ENCODE measurements around the gene GRIA1. TPM values are rescaled to one million over a fixed set of nuclear protein-coding genes. Genes with fewer than 3 reads are reported as not detected.

GRIA1 gene
- total RNA-seq, 3 donors from 2014 or later: 0.33 to 0.88 TPM; not detected in 1

DNA sequence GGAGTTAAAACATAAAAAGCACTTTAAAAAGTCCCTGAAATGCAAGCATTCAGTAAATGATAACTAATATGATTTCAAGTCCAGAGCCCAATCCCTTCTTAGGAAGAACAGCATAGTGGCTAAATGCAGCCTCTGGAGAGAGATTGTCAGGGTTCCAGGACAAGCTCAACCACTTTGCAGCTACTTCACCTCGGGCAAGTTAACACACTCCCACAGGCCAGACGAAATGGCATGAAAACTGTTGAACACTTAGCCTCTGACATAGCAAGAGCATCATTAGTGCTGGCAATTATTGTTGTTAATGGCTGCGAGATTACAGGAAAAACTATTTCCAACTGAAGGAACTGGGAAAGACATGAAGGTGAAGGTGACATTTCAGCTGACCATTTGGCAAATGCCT lies 205.8 kb downstream of the GRIA1 start:
- no peaks in the 10 kb centered on the region for H3K9me3 ChIP-seq
- H3K27ac ChIP-seq: no peak overlapping the region
- no peaks in the 10 kb centered on the region for H3K27me3 ChIP-seq
- no peaks in the 10 kb centered on the region for H3K36me3 ChIP-seq
- TF ChIP-seq, protein P1, sequence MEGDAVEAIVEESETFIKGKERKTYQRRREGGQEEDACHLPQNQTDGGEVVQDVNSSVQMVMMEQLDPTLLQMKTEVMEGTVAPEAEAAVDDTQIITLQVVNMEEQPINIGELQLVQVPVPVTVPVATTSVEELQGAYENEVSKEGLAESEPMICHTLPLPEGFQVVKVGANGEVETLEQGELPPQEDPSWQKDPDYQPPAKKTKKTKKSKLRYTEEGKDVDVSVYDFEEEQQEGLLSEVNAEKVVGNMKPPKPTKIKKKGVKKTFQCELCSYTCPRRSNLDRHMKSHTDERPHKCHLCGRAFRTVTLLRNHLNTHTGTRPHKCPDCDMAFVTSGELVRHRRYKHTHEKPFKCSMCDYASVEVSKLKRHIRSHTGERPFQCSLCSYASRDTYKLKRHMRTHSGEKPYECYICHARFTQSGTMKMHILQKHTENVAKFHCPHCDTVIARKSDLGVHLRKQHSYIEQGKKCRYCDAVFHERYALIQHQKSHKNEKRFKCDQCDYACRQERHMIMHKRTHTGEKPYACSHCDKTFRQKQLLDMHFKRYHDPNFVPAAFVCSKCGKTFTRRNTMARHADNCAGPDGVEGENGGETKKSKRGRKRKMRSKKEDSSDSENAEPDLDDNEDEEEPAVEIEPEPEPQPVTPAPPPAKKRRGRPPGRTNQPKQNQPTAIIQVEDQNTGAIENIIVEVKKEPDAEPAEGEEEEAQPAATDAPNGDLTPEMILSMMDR (IDR thresholded peaks at IDR 0.05): no peak
- TF ChIP-seq POLR2AphosphoS5 (IDR thresholded peaks at IDR 0.05): no peak
- no peak for TF ChIP-seq POLR2A (IDR thresholded peaks at IDR 0.05)
- H3K4me1 ChIP-seq: no peaks in the 10 kb centered on the region
- DNase-seq (ENCODE audit: low spot score in 2 of 2): no peak
- no peak overlapping the region for H3K4me3 ChIP-seq
- intact Hi-C loops (cut with DNase I; ENCODE audit: low total_unique reads): no loop called here

DNA sequence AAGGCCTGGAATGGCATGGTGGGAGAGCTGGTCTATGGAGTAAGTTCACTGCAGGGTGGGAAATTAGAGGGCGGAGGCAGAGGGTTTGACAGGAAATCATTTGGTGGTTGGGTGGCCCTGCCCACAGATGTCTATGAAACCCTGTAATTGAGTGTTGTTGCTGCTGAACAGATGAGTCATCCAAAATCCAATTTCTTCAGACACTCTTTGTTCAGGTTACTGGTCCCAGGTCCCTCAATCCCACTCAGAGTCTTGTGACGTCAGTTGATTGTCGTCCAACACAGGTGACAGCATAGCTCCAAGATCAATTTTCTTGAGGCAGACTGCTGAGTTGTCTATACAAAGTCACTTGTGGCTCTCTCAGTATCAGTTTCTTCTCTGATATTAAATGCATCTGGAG lies 208.6 kb downstream of the GRIA1 start:
- H3K9me3 ChIP-seq: no peaks in the 10 kb centered on the region
- TF ChIP-seq POLR2AphosphoS5 (IDR thresholded peaks at IDR 0.05): no peak
- TF ChIP-seq POLR2A (IDR thresholded peaks at IDR 0.05): no peak
- TF ChIP-seq, protein P1 (IDR thresholded peaks at IDR 0.05): no peak
- no peak for DNase-seq (ENCODE audit: low spot score in 2 of 2)
- no peaks in the 10 kb centered on the region for H3K36me3 ChIP-seq
- H3K27me3 ChIP-seq: no peaks in the 10 kb centered on the region
- H3K4me1 ChIP-seq: no peaks in the 10 kb centered on the region
- intact Hi-C loops (cut with DNase I; ENCODE audit: low total_unique reads): no loop called here
- no peak overlapping the region for H3K4me3 ChIP-seq
- H3K27ac ChIP-seq: no peak overlapping the region

DNA sequence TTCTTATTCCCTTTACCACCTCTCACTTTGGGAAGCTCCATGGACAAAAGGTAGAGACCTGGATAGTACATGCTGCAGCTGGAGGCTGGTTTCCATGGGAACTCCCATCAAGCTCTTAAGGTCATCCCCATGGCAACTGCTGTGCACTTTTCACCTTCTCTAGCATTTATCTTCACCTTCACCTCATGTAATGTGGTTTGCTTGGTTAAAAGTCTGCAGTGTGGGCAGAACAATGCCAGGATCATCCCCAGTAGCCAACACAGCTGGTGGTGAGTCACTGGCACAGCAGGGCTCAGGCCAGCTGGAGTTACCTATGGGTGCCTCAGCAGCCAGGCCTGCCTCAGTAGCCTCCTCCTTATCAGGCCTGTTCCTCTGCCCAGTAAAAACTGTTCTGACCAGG lies 210.5 kb downstream of the GRIA1 start:
- Histone ChIP-seq H3K27ac (no peak overlapping the region), H3K4me1 (no peaks in the 10 kb centered on the region), H3K27me3 (no peaks in the 10 kb centered on the region), H3K4me3 (no peak overlapping the region), H3K36me3 (no peaks in the 10 kb centered on the region), H3K9me3 (no peaks in the 10 kb centered on the region)
- intact Hi-C loops (cut with DNase I; ENCODE audit: low total_unique reads): no loop called here
- TF ChIP-seq, protein P1 (IDR thresholded peaks at IDR 0.05): no peak
- no peak for TF ChIP-seq POLR2AphosphoS5 (IDR thresholded peaks at IDR 0.05)
- no peak for TF ChIP-seq POLR2A (IDR thresholded peaks at IDR 0.05)
- DNase-seq (ENCODE audit: low spot score in 2 of 2): no peak

DNA sequence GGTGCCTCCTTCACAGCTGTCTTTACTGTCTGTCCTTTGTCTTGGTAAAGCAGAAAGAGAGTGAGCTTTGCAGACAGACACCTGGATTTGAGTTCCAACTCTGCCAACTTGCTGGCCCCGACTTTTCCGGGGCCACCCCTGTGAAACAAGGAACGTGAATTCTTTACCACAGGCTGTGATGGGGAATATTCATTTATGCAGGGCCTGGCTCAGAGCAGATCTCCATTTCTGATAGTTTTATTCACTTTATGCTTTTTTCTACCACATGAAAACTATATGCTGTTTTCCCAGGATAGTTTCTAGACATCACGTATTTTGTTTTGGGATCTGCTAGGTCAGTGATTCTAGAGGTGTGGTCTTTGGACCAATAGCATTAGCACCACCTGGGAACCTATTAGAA lies 211.8 kb downstream of the GRIA1 start:
- H3K27ac ChIP-seq: no peak overlapping the region
- H3K4me3 ChIP-seq: no peak overlapping the region
- DNase-seq (ENCODE audit: low spot score in 2 of 2): no peak
- no peaks in the 10 kb centered on the region for H3K9me3 ChIP-seq
- no peaks in the 10 kb centered on the region for H3K36me3 ChIP-seq
- intact Hi-C loops (cut with DNase I; ENCODE audit: low total_unique reads): no loop called here
- H3K27me3 ChIP-seq: no peaks in the 10 kb centered on the region
- no peak for TF ChIP-seq POLR2A (IDR thresholded peaks at IDR 0.05)
- no peak for TF ChIP-seq POLR2AphosphoS5 (IDR thresholded peaks at IDR 0.05)
- TF ChIP-seq, protein P1 (IDR thresholded peaks at IDR 0.05): no peak
- no peaks in the 10 kb centered on the region for H3K4me1 ChIP-seq

DNA sequence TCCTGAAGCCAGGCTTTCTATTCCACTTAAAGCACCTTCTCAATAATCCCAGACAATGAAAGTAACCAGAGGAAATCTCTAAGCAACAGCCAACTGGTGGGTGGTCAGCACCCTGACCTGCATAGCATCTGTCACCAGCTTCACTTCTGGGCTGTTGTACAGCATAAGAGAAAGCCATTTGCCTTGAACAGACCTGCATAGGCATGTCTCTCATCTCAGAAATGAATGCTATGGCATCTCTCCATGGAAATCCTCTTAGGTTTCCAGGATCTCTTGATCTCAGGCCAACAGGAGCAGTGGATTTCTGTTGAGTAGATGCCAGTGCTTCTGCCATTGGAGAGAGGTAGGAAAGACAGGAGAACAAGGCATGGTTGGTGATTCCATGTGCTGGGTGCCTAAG lies 213.6 kb downstream of the GRIA1 start:
- no peaks in the 10 kb centered on the region for H3K36me3 ChIP-seq
- H3K9me3 ChIP-seq: no peaks in the 10 kb centered on the region
- no peak for DNase-seq (ENCODE audit: low spot score in 2 of 2)
- no peak overlapping the region for H3K27ac ChIP-seq
- intact Hi-C loops (cut with DNase I; ENCODE audit: low total_unique reads): no loop called here
- H3K4me3 ChIP-seq: no peak overlapping the region
- H3K27me3 ChIP-seq: no peaks in the 10 kb centered on the region
- no peaks in the 10 kb centered on the region for H3K4me1 ChIP-seq
- TF ChIP-seq, protein P1 (IDR thresholded peaks at IDR 0.05): no peak
- TF ChIP-seq POLR2A (IDR thresholded peaks at IDR 0.05): no peak
- no peak for TF ChIP-seq POLR2AphosphoS5 (IDR thresholded peaks at IDR 0.05)

Measured in breast epithelium (tissue), 4 donors.